Inferior parietal cortex (tissue), 1 donor: Measurements from ENCODE around the gene CFAP54.
A peak's percentile ranks its signal among the peaks of the same experiment; 100 is the strongest.

Experiments
- DNase-seq: peaks from one replicate; pipeline ENCODE4 v3.0.0-alpha.2; 2016; ENCODE audit errors: extremely low spot score

CFAP54 gene

DNA sequence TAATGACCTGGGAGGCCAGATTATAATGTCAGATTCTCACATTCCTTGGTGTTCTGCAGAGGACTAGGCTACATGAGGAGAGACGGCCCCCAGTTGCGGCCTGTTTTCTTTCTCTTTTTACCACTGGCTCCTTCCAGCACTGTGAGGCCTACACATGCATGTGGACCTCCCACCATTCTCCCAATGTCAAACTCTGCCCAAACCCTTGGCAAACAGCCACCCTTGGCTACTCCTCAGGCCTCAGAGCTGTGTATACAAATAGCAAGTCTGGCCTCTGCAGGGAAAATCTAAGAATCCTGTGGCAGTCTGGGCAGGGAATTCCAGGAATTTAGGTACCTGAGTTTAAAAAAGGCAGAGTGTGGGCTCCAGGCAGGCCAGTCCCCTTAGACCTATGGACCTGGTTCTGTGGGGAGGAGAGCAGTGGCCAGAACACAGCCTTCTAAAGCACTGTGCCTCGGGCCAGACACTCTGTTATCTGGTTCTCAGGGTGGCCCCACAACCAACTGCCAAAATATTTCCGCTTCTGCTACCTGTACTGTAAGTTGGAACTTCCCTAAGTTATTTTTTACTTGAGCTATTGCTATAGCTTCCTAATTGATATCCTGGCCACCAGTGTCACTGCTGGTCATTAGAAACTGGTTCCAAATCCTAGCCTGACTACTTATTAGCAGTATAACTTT, 397.8 kb downstream of the CFAP54 start:
- DNase-seq: no peak

DNA sequence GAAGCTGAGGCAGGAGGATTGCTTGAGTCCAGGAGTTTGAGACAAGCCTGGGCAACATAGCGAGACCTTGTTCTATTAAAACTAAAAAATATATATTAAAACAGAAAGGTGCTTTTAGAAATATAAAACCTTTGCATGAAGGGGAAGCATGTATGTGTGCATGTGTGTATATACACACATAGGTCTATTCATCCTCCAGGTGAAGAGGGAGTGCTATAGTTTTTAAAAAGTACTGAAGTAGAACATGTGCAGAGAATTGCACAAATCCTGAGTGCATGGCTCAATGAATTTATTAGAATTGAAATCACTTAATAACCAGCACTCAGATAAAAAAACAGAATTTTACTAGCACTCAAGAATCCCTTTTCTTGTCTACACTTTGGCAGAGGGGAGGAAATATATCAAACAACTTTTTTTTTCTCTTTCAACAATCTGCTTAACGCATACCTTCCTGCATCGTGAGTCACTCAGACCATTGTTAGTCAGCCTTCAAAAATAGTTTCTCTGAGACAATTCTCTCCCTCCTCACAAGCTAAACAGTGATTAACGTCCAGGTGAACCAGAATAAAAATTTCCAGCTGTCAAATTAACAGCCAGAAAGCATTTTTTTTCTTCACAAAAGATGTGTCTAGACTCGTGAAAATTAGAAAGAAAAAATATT, 400.0 kb downstream of the CFAP54 start:
- DNase-seq: no peak

DNA sequence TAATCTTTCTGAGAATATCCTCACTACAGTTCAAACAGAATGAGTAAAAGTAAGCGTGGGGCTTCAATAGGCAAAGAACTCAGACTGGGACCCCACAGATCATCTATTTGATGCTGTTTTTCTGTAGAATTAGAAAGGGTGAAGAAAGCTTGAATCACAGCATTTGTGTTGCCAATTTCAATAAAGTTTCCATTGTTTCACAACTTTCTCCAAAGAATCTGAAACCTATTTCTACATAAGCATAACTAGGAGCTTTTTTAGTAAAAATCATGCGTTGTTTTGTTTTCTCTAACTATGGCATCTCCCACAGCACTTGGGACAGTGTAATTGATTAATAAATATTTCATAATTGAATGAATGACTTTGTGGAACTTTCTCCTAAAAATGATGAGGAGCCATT, 401.0 kb downstream of the CFAP54 start:
- no peak for DNase-seq

DNA sequence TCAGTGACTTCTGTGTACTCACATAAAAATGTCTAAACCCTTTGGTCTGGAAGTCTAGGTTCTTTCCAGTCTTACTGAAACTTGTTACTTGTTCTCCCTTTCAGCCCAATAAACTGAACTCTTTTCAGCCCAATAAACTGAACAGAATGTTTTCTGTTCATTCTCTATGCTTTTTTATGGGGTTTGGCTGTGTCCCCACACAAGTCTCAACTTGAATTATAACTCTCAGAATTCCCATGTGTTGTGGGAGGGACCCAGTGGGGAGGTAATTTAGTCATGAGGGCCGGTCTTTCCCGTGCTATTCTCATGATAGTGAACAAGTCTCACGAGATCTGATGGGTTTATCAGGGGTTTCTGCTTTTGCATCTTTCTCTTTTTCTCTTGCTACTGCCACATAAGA, 402.7 kb downstream of the CFAP54 start:
- DNase-seq: no peak

DNA sequence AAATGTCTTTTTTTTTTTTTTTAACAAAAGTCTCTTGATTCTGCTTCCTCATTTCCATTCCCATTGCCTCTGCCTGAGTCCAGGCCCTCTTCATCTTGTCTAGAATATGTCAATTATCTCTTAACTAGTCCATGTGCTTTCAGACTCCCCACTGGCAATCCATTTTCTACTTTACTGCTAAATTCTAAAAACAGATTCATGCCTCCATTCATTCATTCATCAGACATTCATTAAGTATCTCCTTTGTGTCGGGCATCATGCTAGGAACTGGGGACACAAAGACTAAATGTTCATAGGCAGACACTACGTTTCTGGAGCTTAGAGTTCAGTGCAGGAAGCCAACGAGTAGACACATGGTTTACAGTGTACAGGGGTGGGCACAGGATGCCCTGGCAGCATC, 408.0 kb downstream of the CFAP54 start:
- DNase-seq: no peak

DNA sequence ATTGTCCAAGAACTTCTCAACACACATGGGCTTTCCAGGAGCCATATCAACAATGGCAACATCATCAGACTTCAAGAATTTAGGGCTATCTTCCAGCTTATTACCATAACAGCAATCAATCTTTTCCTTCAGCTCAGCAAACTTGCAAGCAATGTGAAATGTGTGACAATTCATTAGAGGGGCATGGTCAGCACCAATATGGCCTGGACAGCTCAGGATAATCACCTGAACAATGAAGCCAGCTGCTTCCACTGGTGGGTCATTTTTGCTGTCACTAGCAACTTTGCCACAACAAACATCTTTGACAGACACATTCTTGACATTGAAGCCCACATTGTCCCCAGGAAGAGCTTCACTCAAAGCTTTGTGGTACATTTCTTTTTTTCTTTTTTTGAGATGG, 411.8 kb downstream of the CFAP54 start:
- DNase-seq: no peak

DNA sequence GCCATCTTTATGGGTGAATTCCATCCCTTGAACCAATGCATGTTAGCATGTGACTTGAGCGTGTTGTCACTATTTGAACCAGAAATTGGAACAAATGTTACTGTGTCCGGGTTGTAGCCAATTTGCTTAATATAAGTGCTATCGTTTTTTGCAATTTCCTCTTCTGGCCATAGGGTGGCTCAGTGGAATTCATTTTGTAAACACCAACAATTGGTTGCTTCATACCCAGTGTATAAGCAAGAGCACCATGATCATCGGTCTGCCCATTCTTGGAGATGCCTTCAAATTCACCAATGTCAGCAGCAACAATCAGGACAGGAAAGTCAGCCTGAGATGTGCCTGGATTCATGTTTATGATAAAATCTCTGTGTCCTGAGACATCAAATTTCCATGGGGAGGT, 412.7 kb downstream of the CFAP54 start:
- DNase-seq: no peak

DNA sequence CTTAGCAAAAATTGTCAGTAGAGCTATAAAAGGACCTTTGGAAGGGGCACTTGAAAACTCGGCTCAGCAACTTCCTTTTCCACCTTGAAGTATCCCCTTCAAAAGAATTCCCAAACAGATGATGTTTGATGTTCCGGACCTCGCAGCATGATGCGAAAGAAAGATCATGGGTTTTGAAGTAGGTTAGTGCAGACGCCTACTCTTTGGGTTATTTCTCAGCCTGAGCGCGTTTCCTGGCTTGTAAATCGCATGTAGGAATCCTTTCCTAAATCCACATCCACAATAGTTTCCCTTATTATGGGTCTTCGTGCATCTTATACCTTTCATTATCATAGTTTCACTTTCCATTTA, 417.1 kb downstream of the CFAP54 start:
- DNase-seq: no peak

DNA sequence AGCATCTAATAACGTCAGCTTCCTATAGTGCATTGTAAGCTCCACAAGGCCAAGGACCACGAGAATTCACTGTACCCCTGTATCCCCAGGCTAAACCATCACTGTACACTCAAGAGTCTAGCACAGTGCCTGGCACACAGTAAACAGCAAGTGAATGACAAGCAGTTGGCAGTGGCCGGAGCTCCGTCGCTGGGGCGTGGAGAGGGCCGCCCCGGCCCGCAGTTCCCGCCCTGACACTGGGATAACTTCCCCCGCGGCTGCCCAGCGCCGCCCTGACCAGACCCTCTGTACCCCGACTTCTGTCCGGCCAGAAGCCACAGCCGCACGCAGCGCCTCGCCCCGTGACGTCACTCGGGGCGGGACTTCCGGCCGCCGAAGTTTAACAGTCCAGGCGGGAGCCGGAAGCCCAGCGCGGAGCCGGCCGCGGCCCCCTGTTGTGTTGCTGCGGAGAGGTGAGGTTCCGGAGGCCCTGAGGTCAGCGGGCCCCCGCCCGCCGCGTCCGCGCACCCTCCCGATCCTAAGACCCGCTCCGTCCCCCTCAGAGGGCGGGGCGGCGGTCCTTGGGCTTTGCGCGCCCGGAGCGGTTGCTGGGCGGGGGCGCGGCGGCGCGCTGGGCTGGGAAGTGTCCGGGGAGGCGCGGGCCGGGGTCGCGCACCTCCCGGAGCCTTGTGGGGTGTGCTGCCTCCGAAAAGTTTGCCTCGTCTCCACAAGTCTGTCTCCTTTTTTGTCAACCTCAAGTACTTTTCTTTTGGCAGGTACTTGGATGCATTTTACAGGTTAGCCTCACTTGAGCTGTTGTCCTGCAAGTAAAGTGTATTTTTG, 417.7 kb downstream of the CFAP54 start, which contains the start of gene NEDD1:
TSS of gene NEDD1 (plus strand) at position 409 of the 822 bp plus-strand sequence. CDS start 2,503 bp downstream, outside the sequence.
- DNase-seq: peak; percentile 81

DNA sequence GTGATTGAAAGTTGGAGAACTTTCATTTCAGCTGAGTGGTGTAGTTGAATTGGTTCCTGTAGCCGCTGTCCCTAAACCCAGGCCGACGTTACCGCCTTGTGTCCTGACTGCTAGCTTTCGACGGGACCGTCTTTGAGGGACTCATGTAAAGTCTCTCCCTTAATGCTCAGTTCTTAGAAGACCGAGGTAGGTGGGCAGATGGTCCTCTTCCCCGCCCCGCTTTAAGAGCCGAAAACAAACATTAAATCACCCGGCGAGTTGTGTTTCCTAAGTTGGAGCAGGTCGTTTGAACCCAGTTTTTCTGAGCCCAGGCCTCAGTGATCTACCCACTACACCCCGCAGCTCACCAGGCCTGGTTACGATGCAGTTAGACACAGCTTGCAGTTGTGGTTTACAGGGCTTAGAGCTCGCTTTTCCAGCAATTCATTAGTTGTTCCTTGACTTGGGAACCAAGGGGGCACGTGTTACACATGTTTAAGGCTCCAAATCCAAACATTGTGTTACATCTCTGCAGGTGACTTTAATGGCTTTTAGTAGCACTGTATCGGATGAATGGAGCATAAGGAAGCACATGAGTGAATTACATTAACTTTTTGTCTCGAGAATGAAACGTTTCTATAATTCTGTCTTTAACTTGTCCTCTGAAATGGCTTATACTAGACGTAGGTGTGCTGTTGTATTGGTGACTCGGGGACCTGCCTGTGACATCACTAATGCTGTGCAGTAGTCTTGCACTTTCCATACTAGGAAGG, 418.5 kb downstream of the CFAP54 start:
- no peak for DNase-seq

DNA sequence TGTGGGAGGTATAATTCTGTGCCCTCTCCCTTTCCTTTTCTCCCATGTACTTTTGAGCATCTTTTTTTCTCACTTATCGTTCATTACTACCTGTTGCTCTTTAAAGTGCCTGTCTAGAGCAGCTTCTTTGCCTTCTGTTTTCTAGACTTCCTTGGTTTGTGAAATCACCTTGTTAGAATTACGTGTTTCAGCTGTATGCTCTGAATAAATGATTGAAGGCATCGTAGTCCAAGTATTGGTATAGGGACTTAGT, 419.0 kb downstream of the CFAP54 start:
- DNase-seq: no peak

DNA sequence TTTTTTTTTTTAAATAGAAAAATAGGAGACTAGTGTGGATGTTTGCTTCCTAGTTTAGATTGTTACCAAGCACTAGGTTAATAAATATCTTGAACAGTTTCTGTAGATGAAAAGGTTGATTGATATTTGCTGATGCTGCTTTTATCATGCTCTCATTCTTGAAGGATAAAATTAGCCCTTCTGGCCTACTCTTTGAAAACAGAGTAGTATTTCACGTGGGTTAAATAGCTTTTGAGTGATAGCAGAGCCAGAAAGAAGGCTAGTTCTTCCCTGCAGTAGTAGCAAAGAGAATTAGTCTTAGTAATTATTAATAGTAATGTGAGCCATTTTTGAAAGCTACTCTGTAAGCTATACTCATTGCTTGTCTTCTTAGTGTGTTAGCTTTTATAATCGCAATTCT, 422.9 kb downstream of the CFAP54 start:
- DNase-seq: no peak

DNA sequence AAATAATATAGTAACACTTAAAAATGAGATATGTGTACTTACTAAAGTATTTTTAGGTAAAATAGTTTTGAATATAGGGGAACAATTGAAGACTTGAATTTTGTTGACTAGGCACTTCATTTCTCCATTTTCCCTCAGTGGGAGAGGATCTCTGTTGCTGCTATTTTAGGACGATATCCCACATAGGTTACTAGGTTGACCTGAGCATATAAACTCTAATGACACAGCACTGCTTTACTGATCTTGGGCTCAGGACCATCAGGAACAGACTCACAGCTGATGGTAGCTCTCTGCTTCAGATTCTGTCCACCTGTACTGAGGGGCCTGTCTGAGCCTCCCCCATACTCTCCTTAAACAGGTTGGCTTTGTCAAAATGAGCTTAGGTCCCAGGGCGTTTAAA, 423.6 kb downstream of the CFAP54 start:
- DNase-seq: no peak

DNA sequence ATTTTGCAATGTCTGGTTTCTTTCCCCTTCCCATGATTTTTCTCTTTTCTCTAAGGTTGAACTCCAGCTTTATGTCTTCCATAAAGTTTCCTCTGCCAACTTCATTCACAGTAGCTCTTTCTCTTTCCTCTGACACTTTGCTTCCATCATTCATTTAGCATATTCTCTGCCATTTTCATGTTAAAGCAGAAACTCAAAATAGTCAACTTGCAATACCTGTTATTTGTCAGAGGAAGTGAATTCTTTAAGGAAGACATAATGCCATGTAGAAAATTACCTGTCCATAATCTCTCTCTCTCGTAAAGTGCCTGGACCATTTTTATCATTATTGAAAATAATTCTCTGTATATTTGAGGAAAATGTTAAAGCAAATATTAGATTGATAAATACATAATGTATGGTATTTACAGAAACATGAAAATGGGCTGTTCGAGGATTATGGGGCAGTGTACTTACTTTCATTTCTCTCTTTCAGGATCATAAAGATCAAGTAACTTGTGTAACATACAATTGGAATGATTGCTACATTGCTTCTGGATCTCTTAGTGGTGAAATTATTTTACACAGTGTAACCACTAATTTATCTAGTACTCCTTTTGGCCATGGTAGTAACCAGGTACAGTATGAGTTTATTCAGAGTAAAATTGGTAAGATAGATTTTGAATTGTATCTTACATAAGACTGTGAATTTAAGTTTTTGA, 430.3 kb downstream of the CFAP54 start:
- DNase-seq: no peak
